SK-N-SH treated with all-trans-retinoic acid at 6 μM for 48 hours (cell line): Measurements from ENCODE around the gene CASP7.

Experiments used
- ATAC-seq: fragments of 200-7000 bp; cut with Tn5 transposase; 3 replicates; pipeline ENCODE4 v1.9.1; 2020; ENCODE audit warnings: mild to moderate bottlenecking, moderate library complexity
- ARNTL ChIP-seq: fragments of 450-650 bp; formaldehyde crosslinking; IDR thresholded peaks from 2 replicates; pipeline ENCODE4 v1.5.0; 2020; ENCODE audit warnings: low read depth, mild to moderate bottlenecking, moderate library complexity, borderline replicate concordance
- BACH2 ChIP-seq: fragments of 250-450 bp; sonication (Bioruptor Pico); IDR thresholded peaks from 2 replicates; pipeline ENCODE4 v1.9.0; 2021; ENCODE audit warnings: mild to moderate bottlenecking, borderline replicate concordance
- CSDC2 ChIP-seq: fragments of 250-450 bp; sonication (Bioruptor Pico); IDR thresholded peaks from 2 replicates; pipeline ENCODE4 v1.5.0; 2020; ENCODE audit warnings: mild to moderate bottlenecking, moderate library complexity
- ESRRG ChIP-seq: fragments of 250-450 bp; sonication (Bioruptor Pico); IDR thresholded peaks from 2 replicates; pipeline ENCODE4 v1.6.1; 2021; ENCODE audit warnings: mild to moderate bottlenecking
- GLIS3 ChIP-seq: fragments of 250-450 bp; sonication (Bioruptor Pico); IDR thresholded peaks from 2 replicates; pipeline ENCODE4 v1.5.0; 2020; ENCODE audit warnings: mild to moderate bottlenecking, moderate library complexity
- ISL1 ChIP-seq: fragments of 250-450 bp; sonication (Bioruptor Pico); IDR thresholded peaks from 2 replicates; pipeline ENCODE4 v2.1.2; 2022; ENCODE audit warnings: mild to moderate bottlenecking, moderate library complexity
- OSR1 ChIP-seq: fragments of 250-450 bp; sonication (Bioruptor Pico); IDR thresholded peaks from 2 replicates; pipeline ENCODE4 v1.8.0; 2022; ENCODE audit warnings: moderate library complexity, mild to moderate bottlenecking, inconsistent platforms
- PPARA ChIP-seq: fragments of 250-450 bp; sonication (Bioruptor Pico); IDR thresholded peaks from 2 replicates; pipeline ENCODE4 v1.5.0; 2020; ENCODE audit warnings: mild to moderate bottlenecking, borderline replicate concordance
- RARB ChIP-seq: fragments of 250-450 bp; sonication (Bioruptor Pico); IDR thresholded peaks from 2 replicates; pipeline ENCODE4 v1.8.0; 2021; ENCODE audit warnings: mild to moderate bottlenecking, moderate library complexity
- SNAI2 ChIP-seq: fragments of 250-450 bp; sonication (Bioruptor Pico); IDR thresholded peaks from 2 replicates; pipeline ENCODE4 v1.5.0; 2020; ENCODE audit warnings: mild to moderate bottlenecking, moderate library complexity
- TCF4 ChIP-seq: fragments of 250-450 bp; sonication (Bioruptor Pico); IDR thresholded peaks from 2 replicates; pipeline ENCODE4 v1.8.0; 2021; ENCODE audit warnings: mild to moderate bottlenecking, moderate library complexity, borderline replicate concordance
- TOX ChIP-seq: fragments of 250-450 bp; sonication (Bioruptor Pico); IDR thresholded peaks from 2 replicates; pipeline ENCODE4 v1.8.0; 2021; ENCODE audit warnings: mild to moderate bottlenecking, moderate library complexity, borderline replicate concordance
- ZC3H10 ChIP-seq: fragments of 250-450 bp; sonication (Bioruptor Pico); IDR thresholded peaks from 2 replicates; pipeline ENCODE4 v1.5.1; 2021; ENCODE audit warnings: mild to moderate bottlenecking, moderate library complexity
- ZFP3 ChIP-seq: fragments of 250-450 bp; sonication (Bioruptor Pico); IDR thresholded peaks from 2 replicates; pipeline ENCODE4 v1.5.0; 2020; ENCODE audit warnings: mild to moderate bottlenecking, moderate library complexity
- ZFP30 ChIP-seq: fragments of 450-650 bp; formaldehyde crosslinking; IDR thresholded peaks from 2 replicates; pipeline ENCODE4 v1.5.0; 2022; ENCODE audit warnings: mild to moderate bottlenecking, moderate library complexity
- ZNF565 ChIP-seq: fragments of 450-650 bp; formaldehyde crosslinking; conservative IDR thresholded peaks from 2 replicates; pipeline ENCODE4 v1.5.0; 2020; ENCODE audit warnings: low read depth, mild to moderate bottlenecking, moderate library complexity
- ZNF70 ChIP-seq: fragments of 450-650 bp; formaldehyde crosslinking; IDR thresholded peaks from 2 replicates; pipeline ENCODE4 v1.5.0; 2020; ENCODE audit warnings: mild to moderate bottlenecking, moderate library complexity
- ZNF8 ChIP-seq: fragments of 450-650 bp; formaldehyde crosslinking; IDR thresholded peaks from 2 replicates; pipeline ENCODE4 v1.5.0; 2020; ENCODE audit warnings: mild to moderate bottlenecking, moderate library complexity
- TF ChIP-seq, protein P1 (sequence below): fragments of 250-450 bp; sonication (Bioruptor Pico); IDR thresholded peaks from 2 replicates; pipeline ENCODE4 v1.5.1; 2020; ENCODE audit warnings: low read depth, mild to moderate bottlenecking, moderate library complexity
- TF ChIP-seq, protein P2 (sequence below): fragments of 250-450 bp; sonication (Bioruptor Pico); IDR thresholded peaks from 2 replicates; pipeline ENCODE4 v1.5.0; 2020; ENCODE audit warnings: mild to moderate bottlenecking, moderate library complexity
- TF ChIP-seq, protein P3 (sequence below): fragments of 250-450 bp; sonication (Bioruptor Pico); IDR thresholded peaks from 2 replicates; pipeline ENCODE4 v1.8.0; 2020; ENCODE audit warnings: mild to moderate bottlenecking, moderate library complexity, borderline replicate concordance
- TF ChIP-seq, protein P4 (sequence below): fragments of 250-450 bp; sonication (Bioruptor Pico); IDR thresholded peaks from 2 replicates; pipeline ENCODE4 v1.8.0; 2021; ENCODE audit warnings: low read depth, mild to moderate bottlenecking, moderate library complexity, borderline replicate concordance
- TF ChIP-seq, protein P5 (sequence below): fragments of 250-450 bp; sonication (Bioruptor Pico); IDR thresholded peaks from 2 replicates; pipeline ENCODE4 v1.5.1; 2021; ENCODE audit warnings: mild to moderate bottlenecking, moderate library complexity

CASP7 gene

DNA sequence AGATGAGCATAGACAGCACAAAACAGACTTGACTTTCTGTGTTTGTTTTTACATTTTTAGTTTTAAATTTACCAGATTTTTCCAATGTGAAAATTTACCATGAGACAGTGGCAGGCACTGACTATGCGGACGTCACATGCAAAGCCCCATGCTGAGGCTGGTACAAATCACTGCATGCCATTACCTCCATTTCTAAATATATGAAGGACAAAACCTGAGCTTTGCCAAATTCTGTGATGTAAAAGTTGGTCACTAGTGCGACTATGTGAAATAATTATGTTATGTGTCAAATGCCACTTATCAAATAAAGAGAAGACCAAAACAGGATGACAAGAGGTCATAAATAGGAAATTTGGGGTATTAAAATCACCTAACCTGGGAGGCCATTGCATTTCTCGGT lies 38.0 kb upstream of the CASP7 start:
- ATAC-seq: no peak
- no peak for TF ChIP-seq TOX (CRISPR knock-in tag)
- no peak for TF ChIP-seq PPARA (CRISPR knock-in tag)
- no peak for TF ChIP-seq ZNF70 (CRISPR knock-in tag)
- TF ChIP-seq, protein P1, sequence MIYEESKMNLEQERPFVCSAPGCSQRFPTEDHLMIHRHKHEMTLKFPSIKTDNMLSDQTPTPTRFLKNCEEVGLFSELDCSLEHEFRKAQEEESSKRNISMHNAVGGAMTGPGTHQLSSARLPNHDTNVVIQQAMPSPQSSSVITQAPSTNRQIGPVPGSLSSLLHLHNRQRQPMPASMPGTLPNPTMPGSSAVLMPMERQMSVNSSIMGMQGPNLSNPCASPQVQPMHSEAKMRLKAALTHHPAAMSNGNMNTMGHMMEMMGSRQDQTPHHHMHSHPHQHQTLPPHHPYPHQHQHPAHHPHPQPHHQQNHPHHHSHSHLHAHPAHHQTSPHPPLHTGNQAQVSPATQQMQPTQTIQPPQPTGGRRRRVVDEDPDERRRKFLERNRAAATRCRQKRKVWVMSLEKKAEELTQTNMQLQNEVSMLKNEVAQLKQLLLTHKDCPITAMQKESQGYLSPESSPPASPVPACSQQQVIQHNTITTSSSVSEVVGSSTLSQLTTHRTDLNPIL (CRISPR knock-in tag): no peak
- no peak for TF ChIP-seq OSR1
- TF ChIP-seq GLIS3: no peak
- no peak for TF ChIP-seq CSDC2 (CRISPR knock-in tag)
- TF ChIP-seq ZNF565: no peak
- no peak for TF ChIP-seq ZFP30 (CRISPR knock-in tag)
- TF ChIP-seq, protein P2, sequence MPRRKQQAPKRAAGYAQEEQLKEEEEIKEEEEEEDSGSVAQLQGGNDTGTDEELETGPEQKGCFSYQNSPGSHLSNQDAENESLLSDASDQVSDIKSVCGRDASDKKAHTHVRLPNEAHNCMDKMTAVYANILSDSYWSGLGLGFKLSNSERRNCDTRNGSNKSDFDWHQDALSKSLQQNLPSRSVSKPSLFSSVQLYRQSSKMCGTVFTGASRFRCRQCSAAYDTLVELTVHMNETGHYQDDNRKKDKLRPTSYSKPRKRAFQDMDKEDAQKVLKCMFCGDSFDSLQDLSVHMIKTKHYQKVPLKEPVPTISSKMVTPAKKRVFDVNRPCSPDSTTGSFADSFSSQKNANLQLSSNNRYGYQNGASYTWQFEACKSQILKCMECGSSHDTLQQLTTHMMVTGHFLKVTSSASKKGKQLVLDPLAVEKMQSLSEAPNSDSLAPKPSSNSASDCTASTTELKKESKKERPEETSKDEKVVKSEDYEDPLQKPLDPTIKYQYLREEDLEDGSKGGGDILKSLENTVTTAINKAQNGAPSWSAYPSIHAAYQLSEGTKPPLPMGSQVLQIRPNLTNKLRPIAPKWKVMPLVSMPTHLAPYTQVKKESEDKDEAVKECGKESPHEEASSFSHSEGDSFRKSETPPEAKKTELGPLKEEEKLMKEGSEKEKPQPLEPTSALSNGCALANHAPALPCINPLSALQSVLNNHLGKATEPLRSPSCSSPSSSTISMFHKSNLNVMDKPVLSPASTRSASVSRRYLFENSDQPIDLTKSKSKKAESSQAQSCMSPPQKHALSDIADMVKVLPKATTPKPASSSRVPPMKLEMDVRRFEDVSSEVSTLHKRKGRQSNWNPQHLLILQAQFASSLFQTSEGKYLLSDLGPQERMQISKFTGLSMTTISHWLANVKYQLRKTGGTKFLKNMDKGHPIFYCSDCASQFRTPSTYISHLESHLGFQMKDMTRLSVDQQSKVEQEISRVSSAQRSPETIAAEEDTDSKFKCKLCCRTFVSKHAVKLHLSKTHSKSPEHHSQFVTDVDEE (CRISPR knock-in tag): no peak
- TF ChIP-seq, protein P3, sequence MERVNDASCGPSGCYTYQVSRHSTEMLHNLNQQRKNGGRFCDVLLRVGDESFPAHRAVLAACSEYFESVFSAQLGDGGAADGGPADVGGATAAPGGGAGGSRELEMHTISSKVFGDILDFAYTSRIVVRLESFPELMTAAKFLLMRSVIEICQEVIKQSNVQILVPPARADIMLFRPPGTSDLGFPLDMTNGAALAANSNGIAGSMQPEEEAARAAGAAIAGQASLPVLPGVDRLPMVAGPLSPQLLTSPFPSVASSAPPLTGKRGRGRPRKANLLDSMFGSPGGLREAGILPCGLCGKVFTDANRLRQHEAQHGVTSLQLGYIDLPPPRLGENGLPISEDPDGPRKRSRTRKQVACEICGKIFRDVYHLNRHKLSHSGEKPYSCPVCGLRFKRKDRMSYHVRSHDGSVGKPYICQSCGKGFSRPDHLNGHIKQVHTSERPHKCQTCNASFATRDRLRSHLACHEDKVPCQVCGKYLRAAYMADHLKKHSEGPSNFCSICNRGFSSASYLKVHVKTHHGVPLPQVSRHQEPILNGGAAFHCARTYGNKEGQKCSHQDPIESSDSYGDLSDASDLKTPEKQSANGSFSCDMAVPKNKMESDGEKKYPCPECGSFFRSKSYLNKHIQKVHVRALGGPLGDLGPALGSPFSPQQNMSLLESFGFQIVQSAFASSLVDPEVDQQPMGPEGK: no peak
- TF ChIP-seq ZFP3 (CRISPR knock-in tag): no peak
- TF ChIP-seq SNAI2 (CRISPR knock-in tag): no peak
- TF ChIP-seq ESRRG: no peak
- TF ChIP-seq ISL1: no peak

DNA sequence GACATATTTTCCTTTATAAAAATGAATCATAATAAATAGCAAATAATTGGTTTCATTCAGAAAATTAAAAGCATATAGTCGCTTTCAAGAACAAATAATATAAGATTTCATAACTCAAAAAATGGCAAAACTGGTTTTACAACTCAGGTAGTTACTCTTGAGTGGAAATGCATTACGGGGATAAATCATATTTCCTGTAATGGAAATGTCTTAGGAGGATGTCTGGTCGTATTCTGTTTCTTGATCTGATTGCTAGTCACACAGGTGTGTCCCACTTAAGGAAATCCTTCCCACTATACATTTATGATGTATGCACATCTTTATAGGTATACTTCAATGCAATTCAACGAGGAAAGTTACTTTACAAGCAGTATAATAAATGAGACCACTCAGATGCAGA lies 36.5 kb upstream of the CASP7 start:
- ATAC-seq: no peak
- TF ChIP-seq BACH2: no peak
- no peak for TF ChIP-seq ZFP30 (CRISPR knock-in tag)
- no peak for TF ChIP-seq CSDC2 (CRISPR knock-in tag)
- no peak for TF ChIP-seq ARNTL (CRISPR knock-in tag)
- no peak for TF ChIP-seq ESRRG
- TF ChIP-seq ZNF565: no peak
- TF ChIP-seq, protein P3: no peak
- no peak for TF ChIP-seq OSR1
- no peak for TF ChIP-seq ZNF8 (CRISPR knock-in tag)
- no peak for TF ChIP-seq TOX (CRISPR knock-in tag)
- no peak for TF ChIP-seq TCF4
- TF ChIP-seq ZNF70 (CRISPR knock-in tag): no peak
- no peak for TF ChIP-seq PPARA (CRISPR knock-in tag)
- TF ChIP-seq, protein P4, sequence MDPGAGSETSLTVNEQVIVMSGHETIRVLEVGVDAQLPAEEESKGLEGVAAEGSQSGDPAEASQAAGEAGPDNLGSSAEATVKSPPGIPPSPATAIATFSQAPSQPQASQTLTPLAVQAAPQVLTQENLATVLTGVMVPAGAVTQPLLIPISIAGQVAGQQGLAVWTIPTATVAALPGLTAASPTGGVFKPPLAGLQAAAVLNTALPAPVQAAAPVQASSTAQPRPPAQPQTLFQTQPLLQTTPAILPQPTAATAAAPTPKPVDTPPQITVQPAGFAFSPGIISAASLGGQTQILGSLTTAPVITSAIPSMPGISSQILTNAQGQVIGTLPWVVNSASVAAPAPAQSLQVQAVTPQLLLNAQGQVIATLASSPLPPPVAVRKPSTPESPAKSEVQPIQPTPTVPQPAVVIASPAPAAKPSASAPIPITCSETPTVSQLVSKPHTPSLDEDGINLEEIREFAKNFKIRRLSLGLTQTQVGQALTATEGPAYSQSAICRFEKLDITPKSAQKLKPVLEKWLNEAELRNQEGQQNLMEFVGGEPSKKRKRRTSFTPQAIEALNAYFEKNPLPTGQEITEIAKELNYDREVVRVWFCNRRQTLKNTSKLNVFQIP (CRISPR knock-in tag): no peak
- TF ChIP-seq, protein P5, sequence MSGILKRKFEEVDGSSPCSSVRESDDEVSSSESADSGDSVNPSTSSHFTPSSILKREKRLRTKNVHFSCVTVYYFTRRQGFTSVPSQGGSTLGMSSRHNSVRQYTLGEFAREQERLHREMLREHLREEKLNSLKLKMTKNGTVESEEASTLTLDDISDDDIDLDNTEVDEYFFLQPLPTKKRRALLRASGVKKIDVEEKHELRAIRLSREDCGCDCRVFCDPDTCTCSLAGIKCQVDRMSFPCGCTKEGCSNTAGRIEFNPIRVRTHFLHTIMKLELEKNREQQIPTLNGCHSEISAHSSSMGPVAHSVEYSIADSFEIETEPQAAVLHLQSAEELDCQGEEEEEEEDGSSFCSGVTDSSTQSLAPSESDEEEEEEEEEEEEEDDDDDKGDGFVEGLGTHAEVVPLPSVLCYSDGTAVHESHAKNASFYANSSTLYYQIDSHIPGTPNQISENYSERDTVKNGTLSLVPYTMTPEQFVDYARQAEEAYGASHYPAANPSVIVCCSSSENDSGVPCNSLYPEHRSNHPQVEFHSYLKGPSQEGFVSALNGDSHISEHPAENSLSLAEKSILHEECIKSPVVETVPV (CRISPR knock-in tag): no peak
- TF ChIP-seq RARB (CRISPR knock-in tag): no peak
- TF ChIP-seq GLIS3: no peak
- TF ChIP-seq ISL1: no peak
- no peak for TF ChIP-seq ZC3H10 (CRISPR knock-in tag)
- no peak for TF ChIP-seq SNAI2 (CRISPR knock-in tag)
